Testis (tissue), 3 donors: ENCODE measurements around the gene ATP11A. TPM values are rescaled to one million over a fixed set of nuclear protein-coding genes. Genes with fewer than 3 reads are reported as not detected.

Experiments
- DNase-seq: peaks from one replicate; pipeline ENCODE4 v3.0.0-alpha.2; 2019
- H3K27ac ChIP-seq, 2 donors: fragments of 200-600 bp; sonication (generic); one replicate each; pipeline ENCODE4 v1.5.1; 2019
- H3K27me3 ChIP-seq: fragments of 200-600 bp; sonication (generic); one replicate; pipeline ENCODE4 v1.5.1; 2019
- H3K36me3 ChIP-seq: fragments of 200-600 bp; sonication (generic); one replicate; pipeline ENCODE4 v1.5.1; 2017; ENCODE audit warnings: low read depth; ENCODE audit errors: missing control alignments
- H3K4me1 ChIP-seq: fragments of 200-600 bp; sonication (generic); one replicate; pipeline ENCODE4 v1.5.1; 2019
- H3K4me3 ChIP-seq, 2 donors: fragments of 200-600 bp; sonication (generic); one replicate each; pipeline ENCODE4 v1.5.1; 2017 to 2019
- H3K9me3 ChIP-seq: fragments of 200-600 bp; sonication (generic); one replicate; pipeline ENCODE4 v1.5.1; 2017
- POLR2A ChIP-seq: fragments of 450-650 bp; IDR thresholded peaks from one replicate; pipeline ENCODE4 v1.6.1; 2017; ENCODE audit warnings: antibody characterized with exemption, mild to moderate bottlenecking, moderate library complexity
- WGBS, 2 donors: methylation state at CpG; one replicate each; pipeline ENCODE4 v1.1.5; 2018; 5-methylcytosine and 5-hydroxymethylcytosine counted together
- intact Hi-C: fragments of 100-400 bp; cut with DNase I; formaldehyde crosslinking; loops from one replicate; pipeline ENCODE4 v1.15.1; 2023; ENCODE audit warnings: low total_unique reads
- polyA plus RNA-seq: library from polyadenylated mRNA; stranded (reverse); fragments of 350-450 nt; fragmentation: Illumina TruSeq; extraction: RNeasy Lipid Tissue Mini Kit (QIAGEN cat#74804); gene quantifications from one replicate; pipeline ENCODE4 v1.2.3, GENCODE V29; 2014; ENCODE audit warnings: low read depth, low replicate concordance; ENCODE audit not compliant: insufficient read depth
- total RNA-seq, 2 donors: library from RNA; depleted of rRNA; stranded (reverse); fragments of >200 nt; gene quantifications; one replicate each; pipeline ENCODE4 v1.2.3, GENCODE V29; 2016
- TF ChIP-seq, protein P1 (sequence below), 3 experiments: fragments of 450-650 bp in 2 of 3; fragments of 200-600 bp in 1 of 3; sonication (generic) in 1 of 3; IDR thresholded peaks; one replicate each; pipeline ENCODE4 v1.5.1; 2016 to 2019; ENCODE audit warnings: antibody characterized with exemption in 3 of 3, mild to moderate bottlenecking in 2 of 3, moderate library complexity in 1 of 3

The ATP11A gene
- total and polyA plus RNA-seq, 3 donors from 2014 or later = 34.4 to 122 (median 112) TPM

- Histone ChIP-seq H3K27ac (no peak overlapping the region), H3K9me3 (no peaks in the 10 kb centered on the region), H3K4me3 (no peak overlapping the region), H3K4me1 (peaks cover 4% of the 10 kb centered on the region), H3K27me3 (no peaks in the 10 kb centered on the region), H3K36me3 (no peaks in the 10 kb centered on the region)
- 93 to 96% methylated on average over 4 to 6 of the region's 6 CpGs for WGBS, 2 donors
- no peak for DNase-seq
- intact Hi-C loops = no loop called here
- no peak for TF ChIP-seq POLR2A
- TF ChIP-seq, protein P1, sequence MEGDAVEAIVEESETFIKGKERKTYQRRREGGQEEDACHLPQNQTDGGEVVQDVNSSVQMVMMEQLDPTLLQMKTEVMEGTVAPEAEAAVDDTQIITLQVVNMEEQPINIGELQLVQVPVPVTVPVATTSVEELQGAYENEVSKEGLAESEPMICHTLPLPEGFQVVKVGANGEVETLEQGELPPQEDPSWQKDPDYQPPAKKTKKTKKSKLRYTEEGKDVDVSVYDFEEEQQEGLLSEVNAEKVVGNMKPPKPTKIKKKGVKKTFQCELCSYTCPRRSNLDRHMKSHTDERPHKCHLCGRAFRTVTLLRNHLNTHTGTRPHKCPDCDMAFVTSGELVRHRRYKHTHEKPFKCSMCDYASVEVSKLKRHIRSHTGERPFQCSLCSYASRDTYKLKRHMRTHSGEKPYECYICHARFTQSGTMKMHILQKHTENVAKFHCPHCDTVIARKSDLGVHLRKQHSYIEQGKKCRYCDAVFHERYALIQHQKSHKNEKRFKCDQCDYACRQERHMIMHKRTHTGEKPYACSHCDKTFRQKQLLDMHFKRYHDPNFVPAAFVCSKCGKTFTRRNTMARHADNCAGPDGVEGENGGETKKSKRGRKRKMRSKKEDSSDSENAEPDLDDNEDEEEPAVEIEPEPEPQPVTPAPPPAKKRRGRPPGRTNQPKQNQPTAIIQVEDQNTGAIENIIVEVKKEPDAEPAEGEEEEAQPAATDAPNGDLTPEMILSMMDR (IDR thresholded peaks at IDR 0.05) = no peak
Measured at GRCh38 chr13:112825875-112826274, 136.0 kb downstream of the ATP11A start.

DNA sequence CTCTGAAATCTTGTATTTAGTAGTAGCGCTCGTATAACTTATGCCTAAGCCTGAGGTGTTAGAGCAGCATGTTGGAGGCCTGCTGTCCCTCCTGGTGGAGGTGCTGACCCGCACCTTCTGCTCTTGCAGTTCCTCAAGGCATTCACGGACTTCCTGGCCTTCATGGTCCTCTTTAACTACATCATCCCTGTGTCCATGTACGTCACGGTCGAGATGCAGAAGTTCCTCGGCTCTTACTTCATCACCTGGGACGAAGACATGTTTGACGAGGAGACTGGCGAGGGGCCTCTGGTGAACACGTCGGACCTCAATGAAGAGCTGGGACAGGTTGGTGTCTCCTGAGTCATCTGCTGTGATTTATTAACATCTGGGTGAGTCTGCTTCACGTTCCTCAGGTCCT lies 136.7 kb downstream of the ATP11A start:
- Histone ChIP-seq H3K4me3 (no peak overlapping the region), H3K27ac (no peak overlapping the region), H3K36me3 (no peaks in the 10 kb centered on the region), H3K4me1 (peaks cover 4% of the 10 kb centered on the region), H3K27me3 (no peaks in the 10 kb centered on the region), H3K9me3 (no peaks in the 10 kb centered on the region)
- 91 to 94% methylated on average over 14 of the region's 14 CpGs for WGBS, 2 donors
- DNase-seq = no peak
- TF ChIP-seq POLR2A = no peak
- TF ChIP-seq, protein P1 (IDR thresholded peaks at IDR 0.05) = no peak
- intact Hi-C loops = no loop called here

- no peak overlapping the region for H3K27ac ChIP-seq
- no peaks in the 10 kb centered on the region for H3K27me3 ChIP-seq
- H3K4me3 ChIP-seq = no peak overlapping the region
- TF ChIP-seq, protein P1 (IDR thresholded peaks at IDR 0.05) = no peak
- no peak for TF ChIP-seq POLR2A
- no peak for DNase-seq
- H3K4me1 ChIP-seq = peaks cover 4% of the 10 kb centered on the region
- no peaks in the 10 kb centered on the region for H3K36me3 ChIP-seq
- WGBS, 2 donors = 80 to 88% methylated on average over 19 of the region's 19 CpGs
- H3K9me3 ChIP-seq = no peaks in the 10 kb centered on the region
- intact Hi-C loops = no loop called here
Measured at GRCh38 chr13:112828082-112828699, 138.4 kb downstream of the ATP11A start.

DNA sequence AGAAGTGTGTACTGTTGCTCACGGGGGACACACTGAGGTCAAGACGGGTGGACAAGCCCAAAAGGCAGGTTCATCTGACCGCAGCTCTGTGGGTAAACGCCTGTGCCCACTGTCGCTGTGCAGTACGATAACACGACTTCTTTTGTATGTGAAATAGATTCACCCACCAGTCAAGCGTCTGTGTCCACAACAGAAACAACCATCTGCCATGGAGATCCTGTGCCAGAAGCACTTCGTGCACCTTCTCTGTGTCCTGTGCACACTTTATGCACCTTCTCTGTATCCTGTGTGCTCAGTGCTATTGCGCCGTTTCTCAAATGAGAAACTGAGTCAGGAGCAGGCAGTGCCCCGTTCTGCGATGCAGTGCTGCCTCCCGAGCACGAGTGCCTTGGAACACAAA lies 138.9 kb downstream of the ATP11A start:
- H3K4me1 ChIP-seq = peaks cover 4% of the 10 kb centered on the region
- 93 to 95% methylated on average over 15 of the region's 15 CpGs for WGBS, 2 donors
- no peaks in the 10 kb centered on the region for H3K9me3 ChIP-seq
- intact Hi-C loops = no loop called here
- no peaks in the 10 kb centered on the region for H3K27me3 ChIP-seq
- no peaks in the 10 kb centered on the region for H3K36me3 ChIP-seq
- TF ChIP-seq POLR2A = no peak
- TF ChIP-seq, protein P1 (IDR thresholded peaks at IDR 0.05) = no peak
- H3K4me3 ChIP-seq = no peak overlapping the region
- DNase-seq = no peak
- no peak overlapping the region for H3K27ac ChIP-seq

DNA sequence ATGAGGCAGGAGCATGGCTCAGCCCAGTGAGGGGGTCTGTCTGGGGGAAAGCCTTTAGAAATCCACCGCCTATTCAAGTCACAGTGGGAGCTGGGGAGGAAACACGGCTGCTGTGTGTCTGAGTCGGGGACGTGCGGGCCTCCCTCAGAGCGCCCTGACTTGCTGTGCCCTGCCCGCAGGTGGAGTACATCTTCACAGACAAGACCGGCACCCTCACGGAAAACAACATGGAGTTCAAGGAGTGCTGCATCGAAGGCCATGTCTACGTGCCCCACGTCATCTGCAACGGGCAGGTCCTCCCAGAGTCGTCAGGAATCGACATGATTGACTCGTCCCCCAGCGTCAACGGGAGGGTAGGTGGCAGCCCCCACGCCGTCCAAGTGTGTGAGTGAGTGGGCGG lies 141.4 kb downstream of the ATP11A start:
- no peaks in the 10 kb centered on the region for H3K27me3 ChIP-seq
- no peak overlapping the region for H3K27ac ChIP-seq
- no peaks in the 10 kb centered on the region for H3K9me3 ChIP-seq
- no peaks in the 10 kb centered on the region for H3K36me3 ChIP-seq
- peaks cover 7% of the 10 kb centered on the region for H3K4me1 ChIP-seq
- 93 to 95% methylated on average over 11 to 21 of the region's 21 CpGs for WGBS, 2 donors
- intact Hi-C loops = no loop called here
- TF ChIP-seq, protein P1 (IDR thresholded peaks at IDR 0.05) = no peak
- TF ChIP-seq POLR2A = no peak
- no peak for DNase-seq
- no peak overlapping the region for H3K4me3 ChIP-seq
